ENCODE data around the gene ZNF609. TPM values are rescaled to one million over a fixed set of nuclear protein-coding genes. Genes with fewer than 3 reads are reported as not detected.
"Not testable (repeated sequence)": the region's sequence is repeated elsewhere in the genome, so short reads cannot be mapped to it uniquely, and the experiment has no call there.

The ZNF609 gene
- total RNA-seq, 1 donor from 2014 or later, result 41.2 TPM

DNA sequence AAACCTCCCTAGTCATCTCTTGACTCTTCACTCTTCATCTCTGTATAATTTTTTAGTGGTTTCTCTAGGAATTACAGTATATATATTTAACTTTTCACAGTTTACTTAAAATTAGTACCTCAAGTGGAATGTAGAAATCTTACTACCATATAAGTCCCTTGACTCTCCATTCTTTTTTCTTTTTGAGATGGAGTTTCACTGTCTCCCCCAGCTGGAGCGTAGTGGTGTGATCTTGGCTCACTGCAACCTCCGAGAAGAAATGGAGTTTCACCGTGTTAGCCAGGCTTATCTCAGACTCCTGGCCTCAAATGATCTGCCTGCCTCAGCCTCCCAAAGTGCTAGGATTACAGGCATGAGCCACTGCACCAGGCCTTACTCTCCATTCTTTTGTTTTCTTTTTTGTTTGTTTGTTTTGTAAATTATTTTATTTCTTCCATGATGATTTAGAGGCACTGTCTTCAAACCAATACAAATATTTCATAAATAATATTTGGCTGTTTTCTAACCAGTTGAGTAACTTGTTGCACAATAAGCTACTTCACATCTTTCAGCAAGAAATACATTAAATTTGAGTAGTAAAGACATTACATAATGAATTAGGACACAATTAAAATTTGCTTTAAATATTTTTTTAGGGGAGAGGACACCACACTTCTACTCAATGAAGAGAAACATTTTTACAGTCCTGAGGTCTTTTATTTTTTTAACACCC is 170.2 kb downstream of the ZNF609 start:
- DNase-seq (ENCODE audit: low spot score), result no peak
- Mint-ChIP-seq H3K9me3 (ENCODE audit: unreplicated experiment) (no peaks in the 10 kb centered on the region), H3K4me1 (ENCODE audit: unreplicated experiment) (peaks cover 25% of the 10 kb centered on the region), H3K27ac (ENCODE audit: unreplicated experiment) (peak overlapping the region; percentile 24), H3K36me3 (ENCODE audit: low read depth, unreplicated experiment) (peaks cover 7% of the 10 kb centered on the region), H3K27me3 (ENCODE audit: unreplicated experiment) (no peaks in the 10 kb centered on the region), H3K4me3 (ENCODE audit: unreplicated experiment) (no peak overlapping the region)
- TF ChIP-seq, protein P1, sequence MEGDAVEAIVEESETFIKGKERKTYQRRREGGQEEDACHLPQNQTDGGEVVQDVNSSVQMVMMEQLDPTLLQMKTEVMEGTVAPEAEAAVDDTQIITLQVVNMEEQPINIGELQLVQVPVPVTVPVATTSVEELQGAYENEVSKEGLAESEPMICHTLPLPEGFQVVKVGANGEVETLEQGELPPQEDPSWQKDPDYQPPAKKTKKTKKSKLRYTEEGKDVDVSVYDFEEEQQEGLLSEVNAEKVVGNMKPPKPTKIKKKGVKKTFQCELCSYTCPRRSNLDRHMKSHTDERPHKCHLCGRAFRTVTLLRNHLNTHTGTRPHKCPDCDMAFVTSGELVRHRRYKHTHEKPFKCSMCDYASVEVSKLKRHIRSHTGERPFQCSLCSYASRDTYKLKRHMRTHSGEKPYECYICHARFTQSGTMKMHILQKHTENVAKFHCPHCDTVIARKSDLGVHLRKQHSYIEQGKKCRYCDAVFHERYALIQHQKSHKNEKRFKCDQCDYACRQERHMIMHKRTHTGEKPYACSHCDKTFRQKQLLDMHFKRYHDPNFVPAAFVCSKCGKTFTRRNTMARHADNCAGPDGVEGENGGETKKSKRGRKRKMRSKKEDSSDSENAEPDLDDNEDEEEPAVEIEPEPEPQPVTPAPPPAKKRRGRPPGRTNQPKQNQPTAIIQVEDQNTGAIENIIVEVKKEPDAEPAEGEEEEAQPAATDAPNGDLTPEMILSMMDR (IDR thresholded peaks at IDR 0.05; ENCODE audit: unreplicated experiment), result no peak

GRCh38 chr15:64632639-64633038 is 172.3 kb downstream of the ZNF609 start:
- H3K9me3 Mint-ChIP-seq (ENCODE audit: unreplicated experiment); H3K27me3 Mint-ChIP-seq (ENCODE audit: unreplicated experiment); DNase-seq (ENCODE audit: low spot score); H3K4me3 Mint-ChIP-seq (ENCODE audit: unreplicated experiment): not testable (repeated sequence)
- Mint-ChIP-seq H3K4me1 (ENCODE audit: unreplicated experiment) (peaks cover 42% of the 10 kb centered on the region), H3K27ac (ENCODE audit: unreplicated experiment) (peak overlapping the region; percentile 90), H3K36me3 (ENCODE audit: low read depth, unreplicated experiment) (peaks cover 12% of the 10 kb centered on the region)

GRCh38 chr15:64633332-64633731 is 173.0 kb downstream of the ZNF609 start:
- H3K27me3 Mint-ChIP-seq (ENCODE audit: unreplicated experiment), result peaks cover 3% of the 10 kb centered on the region
- no peaks in the 10 kb centered on the region for H3K9me3 Mint-ChIP-seq (ENCODE audit: unreplicated experiment)
- peaks cover 42% of the 10 kb centered on the region for H3K4me1 Mint-ChIP-seq (ENCODE audit: unreplicated experiment)
- DNase-seq (ENCODE audit: low spot score), result no peak
- H3K27ac Mint-ChIP-seq (ENCODE audit: unreplicated experiment), result peak overlapping the region; percentile 90
- TF ChIP-seq, protein P1 (IDR thresholded peaks at IDR 0.05; ENCODE audit: unreplicated experiment), result no peak
- H3K36me3 Mint-ChIP-seq (ENCODE audit: low read depth, unreplicated experiment), result peaks cover 14% of the 10 kb centered on the region
- H3K4me3 Mint-ChIP-seq (ENCODE audit: unreplicated experiment), result no peak overlapping the region

GRCh38 chr15:64634027-64634426 is 173.6 kb downstream of the ZNF609 start:
- H3K27ac Mint-ChIP-seq (ENCODE audit: unreplicated experiment), result peak overlapping the region; percentile 96
- peaks cover 3% of the 10 kb centered on the region for H3K27me3 Mint-ChIP-seq (ENCODE audit: unreplicated experiment)
- peak; percentile 24 for DNase-seq (ENCODE audit: low spot score)
- peaks cover 39% of the 10 kb centered on the region for H3K4me1 Mint-ChIP-seq (ENCODE audit: unreplicated experiment)
- H3K36me3 Mint-ChIP-seq (ENCODE audit: low read depth, unreplicated experiment), result peaks cover 12% of the 10 kb centered on the region
- H3K4me3 Mint-ChIP-seq (ENCODE audit: unreplicated experiment), result peak overlapping the region; percentile 76
- TF ChIP-seq, protein P1 (IDR thresholded peaks at IDR 0.05; ENCODE audit: unreplicated experiment), result no peak
- no peaks in the 10 kb centered on the region for H3K9me3 Mint-ChIP-seq (ENCODE audit: unreplicated experiment)

- Mint-ChIP-seq H3K36me3 (ENCODE audit: low read depth, unreplicated experiment) (peaks cover 16% of the 10 kb centered on the region), H3K9me3 (ENCODE audit: unreplicated experiment) (no peaks in the 10 kb centered on the region), H3K27me3 (ENCODE audit: unreplicated experiment) (peaks cover 3% of the 10 kb centered on the region), H3K27ac (ENCODE audit: unreplicated experiment) (peak overlapping the region; percentile 96), H3K4me3 (ENCODE audit: unreplicated experiment) (peak overlapping the region; percentile 76), H3K4me1 (ENCODE audit: unreplicated experiment) (peaks cover 43% of the 10 kb centered on the region)
- TF ChIP-seq, protein P1 (IDR thresholded peaks at IDR 0.05; ENCODE audit: unreplicated experiment), result no peak
- peak; percentile 74 for DNase-seq (ENCODE audit: low spot score)
Measured at GRCh38 chr15:64634576-64635498, 174.5 kb downstream of the ZNF609 start.

All from endothelial cell (in vitro differentiated cells).